Endothelial cell of umbilical vein (primary cell): ENCODE data around the gene FOXK1. TPM values are rescaled to one million over a fixed set of nuclear protein-coding genes. Genes with fewer than 3 reads are reported as not detected.

Experiments
- BruUV-seq: library from RNA; stranded (reverse); fragments of 400-500 nt; replicated peaks from 2 replicates; lab custom pipeline; 2021; lab: Mats Ljungman, UMichigan
- CTCF ChIA-PET: fragments of 300-600, 350-600 bp; sonication (Branson Sonifier 250); formaldehyde crosslinking; loops from one replicate; lab custom pipeline; 2021; ENCODE audit warnings: antibody characterized with exemption, inconsistent platforms; lab: Charles Lee
- POLR2A ChIA-PET: fragments of 300-600, 350-600 bp; sonication (Branson Sonifier 250); formaldehyde crosslinking; loops from one replicate; lab custom pipeline; 2021; ENCODE audit warnings: antibody characterized with exemption, inconsistent platforms; lab: Charles Lee
- DNase-seq: peaks from one replicate; pipeline ENCODE4 v3.0.0-alpha.2; 2011; ENCODE audit warnings: low read depth, low spot score
- FAIRE-seq: peaks from 2 replicates; lab custom pipeline; 2011; peaks lifted over from hg19 to GRCh38; lab: Jason Lieb, UNC
- H2AFZ ChIP-seq: 2 replicates; pipeline ENCODE4 v1.6.0; 2012; ENCODE audit warnings: low read depth, low read length, control low read depth, inconsistent platforms
- H3K27ac ChIP-seq: 2 replicates; pipeline ENCODE4 v1.5.1; 2011; ENCODE audit warnings: low read depth, mild to moderate bottlenecking, control low read depth, low read length, moderate library complexity; ENCODE audit not compliant: insufficient read depth
- H3K27me3 ChIP-seq, 2 experiments: 2 replicates each; pipeline versions ENCODE4 v1.6.0 to v1.6.1; 2011; ENCODE audit warnings: low read length in 2 of 2, mixed read lengths in 1 of 2; ENCODE audit not compliant: control insufficient read depth in 2 of 2, insufficient read depth in 2 of 2
- H3K36me3 ChIP-seq, 2 experiments: 2 replicates in 1 of 2; 3 replicates in 1 of 2; pipeline ENCODE4 v1.5.1; 2011; ENCODE audit warnings: low read length in 2 of 2, mild to moderate bottlenecking in 1 of 2, moderate library complexity in 1 of 2; ENCODE audit not compliant: control insufficient read depth in 2 of 2, insufficient read depth in 2 of 2; ENCODE audit errors: extremely low read depth in 1 of 2
- H3K4me1 ChIP-seq: 3 replicates; pipeline ENCODE4 v1.5.1; 2011; ENCODE audit warnings: mild to moderate bottlenecking, low read length; ENCODE audit not compliant: control insufficient read depth, insufficient read depth; ENCODE audit errors: extremely low read depth
- H3K4me2 ChIP-seq: 2 replicates; pipeline ENCODE4 v1.6.1; 2011; ENCODE audit warnings: low read length, control low read depth, mixed read lengths; ENCODE audit not compliant: insufficient read depth
- H3K4me3 ChIP-seq, 3 experiments: fragments of 200-600 bp in 1 of 3; sonication (generic), shearing (Covaris generic) in 1 of 3; replicated peaks in 1 of 3; 2 replicates each; pipeline ENCODE4 v1.5.1; 2011 to 2016; ENCODE audit warnings: control low read depth in 3 of 3, low read length in 3 of 3, mild to moderate bottlenecking in 2 of 3, inconsistent platforms in 1 of 3, low read depth in 1 of 3, moderate library complexity in 1 of 3; ENCODE audit not compliant: insufficient read depth in 1 of 3
- H3K79me2 ChIP-seq: 2 replicates; pipeline ENCODE4 v1.6.0; 2012; ENCODE audit warnings: low read length, inconsistent platforms; ENCODE audit not compliant: control insufficient read depth, insufficient read depth
- H3K9ac ChIP-seq: replicated peaks from 2 replicates; pipeline ENCODE3; 2011; ENCODE audit warnings: low read length, control low read depth; ENCODE audit not compliant: insufficient read depth; ENCODE audit errors: extremely low read depth
- H3K9me1 ChIP-seq: replicated peaks from 3 replicates; pipeline ENCODE4 v1.6.0; 2011; ENCODE audit warnings: mild to moderate bottlenecking, low read length; ENCODE audit not compliant: control insufficient read depth, insufficient read depth; ENCODE audit errors: extremely low read depth
- H3K9me3 ChIP-seq: replicated peaks from 2 replicates; pipeline ENCODE4 v1.5.1; 2012; ENCODE audit warnings: low read length, inconsistent platforms; ENCODE audit not compliant: control insufficient read depth, insufficient read depth
- H4K20me1 ChIP-seq: replicated peaks from 2 replicates; pipeline ENCODE3; 2011; ENCODE audit warnings: mild to moderate bottlenecking, low read length; ENCODE audit not compliant: control insufficient read depth, insufficient read depth; ENCODE audit errors: extremely low read depth
- CTCF ChIP-seq, 2 donors: IDR thresholded peaks; 1 replicate in 1 of 2; 2 replicates in 1 of 2; pipeline ENCODE4 v1.5.1; 2011; ENCODE audit warnings: low read length in 2 of 2, mild to moderate bottlenecking in 2 of 2, moderate library complexity in 2 of 2, control low read depth in 1 of 2, inconsistent platforms in 1 of 2, low read depth in 1 of 2; ENCODE audit not compliant: insufficient read depth in 1 of 2; ENCODE audit errors: extremely low read depth in 1 of 2
- EZH2 ChIP-seq: IDR thresholded peaks from 2 replicates; pipeline ENCODE4 v1.6.1; 2012; ENCODE audit warnings: borderline replicate concordance, low read depth, mild to moderate bottlenecking, moderate library complexity, low read length, inconsistent platforms; ENCODE audit not compliant: severe bottlenecking
- GATA2 ChIP-seq: IDR thresholded peaks from 2 replicates; pipeline ENCODE4 v1.7.0; 2011; ENCODE audit warnings: low read depth, mild to moderate bottlenecking, moderate library complexity, mixed read lengths, low read length; ENCODE audit not compliant: insufficient read length, insufficient read depth
- POLR2A ChIP-seq: IDR thresholded peaks from 2 replicates; pipeline ENCODE4 v1.6.1; 2012; ENCODE audit warnings: low read depth, mild to moderate bottlenecking, control low read depth, low read length
- dilution Hi-C: fragments of 300-500 bp; cut with MboI; formaldehyde crosslinking; loops from one replicate; pipeline ENCODE4 v1.15.0; 2019; ENCODE audit warnings: low sequenced_read_pairs; ENCODE audit not compliant: extremely low pct_ligation_motif_present
- intact Hi-C: fragments of 100-400 bp; cut with micrococcal nuclease; formaldehyde crosslinking; loops from one replicate; pipeline ENCODE4 v1.10.0; 2022
- polyA plus RNA-seq, 4 experiments: library from polyadenylated mRNA; depleted of rRNA in 3 of 4; stranded (reverse) in 3 of 4; unstranded in 1 of 4; fragments of >200 nt; gene quantifications; 2 replicates each; pipeline versions ENCODE4 v1.2.1 to v1.2.3, GENCODE V29; 2011 to 2012; ENCODE audit warnings: missing spikeins in 1 of 4
- total RNA-seq: library from RNA; stranded (reverse); gene quantifications from 2 replicates; pipeline ENCODE4 v1.2.3, GENCODE V29; 2021

FOXK1 gene
- total and polyA plus RNA-seq, 2 donors (not counting 3 experiments of a cell fraction or from before 2014, with no cell fraction given): 8.0 to 52.1 TPM

GRCh38 chr7:4762121-4763055 lies 80.3 kb downstream of the FOXK1 start:
- H3K4me2 ChIP-seq: no peak overlapping the region
- intact Hi-C loops (no loop called here), dilution Hi-C loops (no loop called here)
- H3K9me3 ChIP-seq: no peaks in the 10 kb centered on the region
- peaks cover 13 to 48% of the 10 kb centered on the region in 2 experiments for H3K36me3 ChIP-seq
- no peak for DNase-seq
- no peak overlapping the region for H2AFZ ChIP-seq
- H3K4me1 ChIP-seq: no peaks in the 10 kb centered on the region
- FAIRE-seq: no peak
- no peak overlapping the region for H3K27ac ChIP-seq
- H3K79me2 ChIP-seq: peaks cover 2% of the 10 kb centered on the region
- CTCF ChIA-PET: no interaction called here
- H3K9me1 ChIP-seq: no peaks in the 10 kb centered on the region
- H3K27me3 ChIP-seq: no peaks in the 10 kb centered on the region
- TF ChIP-seq GATA2 (no peak), CTCF (IDR thresholded peaks at IDR 0.05; ENCODE audit: extremely low read depth in 1 of 2, insufficient read depth in 1 of 2, low read depth in 1 of 2, low read length in 2 of 2) (no peak), EZH2 (no peak), POLR2A (no peak)
- no peak overlapping the region for H3K9ac ChIP-seq
- no peaks in the 10 kb centered on the region for H4K20me1 ChIP-seq
- POLR2A ChIA-PET: no interaction called here
- no peak overlapping the region for H3K4me3 ChIP-seq
- BruUV-seq: no TSS peak
